NCI-H510A (cell line): Measurements from ENCODE around the gene DNAH11.
"Not testable (repeated sequence)": the region's sequence is repeated elsewhere in the genome, so short reads cannot be mapped to it uniquely, and the experiment has no call there.

ENCODE experiments used
- DNase-seq: peaks from one replicate; lab custom pipeline; 2025; lab: John Stamatoyannopoulos, UW

DNAH11 gene

GRCh38 chr7:21771906-21772610, 229.2 kb downstream of the DNAH11 start:
- no peak for DNase-seq

DNA sequence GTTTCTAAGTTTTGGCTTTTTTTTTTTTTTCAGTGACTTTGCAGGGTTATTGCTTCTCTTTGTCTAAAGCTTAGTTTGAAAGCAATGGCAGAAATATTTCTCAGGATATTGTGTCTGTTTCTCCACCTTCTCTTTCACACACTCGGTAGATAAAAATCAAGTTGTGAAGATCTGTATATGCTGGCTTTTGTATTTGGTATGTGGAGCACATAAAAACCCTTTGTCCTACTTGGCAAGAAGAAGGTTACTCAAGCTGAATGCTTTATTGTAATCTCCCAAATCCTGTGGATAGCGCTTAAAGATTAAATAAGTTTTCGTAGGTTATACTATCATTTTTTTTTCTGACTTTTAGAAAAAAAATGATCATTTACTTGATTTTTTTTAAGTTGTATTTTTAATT, 230.5 kb downstream of the DNAH11 start:
- no peak for DNase-seq

GRCh38 chr7:21777921-21778320, 235.1 kb downstream of the DNAH11 start:
- DNase-seq = no peak

GRCh38 chr7:21778953-21779352, 236.1 kb downstream of the DNAH11 start:
- no peak for DNase-seq

DNA sequence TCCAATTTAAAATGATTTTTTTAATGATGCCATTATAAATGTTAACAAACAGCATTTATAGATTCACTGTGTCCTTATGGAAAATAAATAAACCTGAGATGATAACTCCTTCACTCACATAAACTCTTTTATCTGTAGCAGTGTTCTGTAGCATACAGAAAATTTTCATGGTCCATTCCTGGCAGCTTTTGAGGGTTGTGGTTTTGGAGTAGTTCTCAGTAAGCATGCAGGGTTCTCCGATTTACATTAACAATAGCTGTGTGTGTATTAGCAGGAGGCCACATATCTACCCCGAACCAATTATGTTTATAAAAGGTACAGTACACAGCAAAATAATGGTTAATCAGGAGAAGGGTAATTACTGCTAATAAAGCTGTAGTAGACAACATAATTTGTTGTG, 240.2 kb downstream of the DNAH11 start:
- DNase-seq = no peak

GRCh38 chr7:21784989-21785388, 242.2 kb downstream of the DNAH11 start:
- no peak for DNase-seq

DNA sequence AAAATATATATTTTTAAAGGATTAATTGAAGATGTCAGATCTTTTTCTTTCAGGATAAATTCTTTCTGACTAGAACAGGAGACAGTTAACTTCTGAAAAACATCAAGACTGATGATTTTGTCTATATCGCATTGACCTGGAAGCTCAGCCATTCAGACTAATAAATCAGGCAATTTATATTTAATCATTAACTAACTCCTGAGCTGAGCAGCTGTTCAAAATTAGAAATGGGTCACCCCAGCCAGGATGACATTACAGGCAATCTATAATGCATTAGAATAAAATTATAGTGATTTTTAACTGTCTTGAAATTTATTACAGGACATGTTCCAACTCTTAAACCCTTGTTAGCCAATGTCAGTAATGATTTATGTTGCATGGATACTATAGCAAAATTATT, 263.0 kb downstream of the DNAH11 start:
- no peak for DNase-seq

DNA sequence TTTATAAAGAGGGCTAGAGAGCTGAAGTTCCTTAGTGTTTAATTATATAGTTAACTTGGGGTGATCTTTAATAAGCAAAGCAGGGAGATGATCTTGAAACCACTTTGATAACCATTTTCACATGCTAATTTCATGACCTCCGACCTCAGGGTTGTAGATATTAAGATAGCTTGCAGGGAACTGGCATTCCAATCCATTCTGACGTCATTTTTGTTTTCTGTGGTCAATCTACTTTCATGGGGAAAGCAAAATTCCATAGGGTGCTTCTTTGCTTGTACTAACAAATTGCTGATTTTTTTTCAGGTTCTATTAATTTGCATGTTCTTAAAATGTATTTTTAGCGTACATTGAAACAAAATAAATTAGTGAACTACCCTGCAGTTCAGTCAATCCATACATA, 263.5 kb downstream of the DNAH11 start:
- DNase-seq = no peak

- DNase-seq = no peak
Measured at GRCh38 chr7:21819048-21819447, 276.2 kb downstream of the DNAH11 start.

- DNase-seq = peak; percentile 22
Measured at GRCh38 chr7:21828841-21829240, 286.0 kb downstream of the DNAH11 start.

DNA sequence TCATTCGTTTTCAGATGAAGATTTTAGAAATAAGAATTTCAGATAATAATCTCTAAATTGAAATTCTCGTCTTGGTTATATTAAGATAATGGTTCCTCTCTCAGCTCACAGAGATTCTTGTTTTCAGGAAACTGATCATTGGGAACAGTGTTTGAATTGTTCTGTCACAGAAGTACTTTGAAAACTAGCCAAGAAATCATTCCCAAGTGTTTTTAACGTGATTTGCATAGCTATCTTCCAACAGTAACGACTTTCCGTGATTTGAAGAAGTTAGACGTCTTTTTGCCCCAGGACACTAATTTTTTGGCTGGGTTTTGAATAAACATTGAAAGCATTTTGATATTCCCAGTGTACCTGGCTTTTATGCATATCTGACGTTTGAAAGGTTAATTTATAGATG, 286.9 kb downstream of the DNAH11 start:
- DNase-seq = no peak

- no peak for DNase-seq
Measured at GRCh38 chr7:21844742-21845141, 301.9 kb downstream of the DNAH11 start.

- DNase-seq = no peak
Measured at GRCh38 chr7:21850531-21851285, 307.9 kb downstream of the DNAH11 start.

GRCh38 chr7:21851559-21851967, 308.7 kb downstream of the DNAH11 start:
- DNase-seq = no peak

DNA sequence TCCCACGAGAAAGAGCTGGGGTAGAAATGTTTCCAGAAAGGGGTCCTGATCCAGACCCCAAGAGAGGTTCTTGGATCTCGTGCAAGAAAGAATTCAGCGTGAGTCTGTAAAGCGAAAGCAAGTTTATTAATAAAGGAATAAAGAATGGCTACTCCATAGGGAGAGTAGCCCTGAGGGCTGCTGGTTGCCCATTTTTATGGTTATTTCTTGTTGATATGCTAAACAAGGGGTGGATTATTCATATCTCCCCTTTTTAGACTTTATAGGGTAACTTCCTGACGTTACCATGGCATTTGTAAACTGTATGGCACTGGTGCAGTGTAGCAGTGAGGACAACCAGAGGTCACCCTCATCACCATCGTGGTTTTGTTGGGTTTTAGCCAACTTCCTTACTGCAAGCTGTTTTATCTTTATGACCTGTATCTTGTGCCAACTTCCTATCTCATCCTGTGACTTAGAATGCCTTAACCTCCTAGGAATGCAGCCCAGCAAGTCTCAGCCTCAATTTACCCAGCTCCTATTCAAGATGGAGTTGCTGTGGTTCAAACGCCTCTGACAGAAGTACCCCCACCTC, 322.9 kb downstream of the DNAH11 start:
- not testable (repeated sequence) for DNase-seq

GRCh38 chr7:21866731-21867130, 323.9 kb downstream of the DNAH11 start:
- no peak for DNase-seq

- DNase-seq = no peak
Measured at GRCh38 chr7:21867226-21867625, 324.4 kb downstream of the DNAH11 start.

DNA sequence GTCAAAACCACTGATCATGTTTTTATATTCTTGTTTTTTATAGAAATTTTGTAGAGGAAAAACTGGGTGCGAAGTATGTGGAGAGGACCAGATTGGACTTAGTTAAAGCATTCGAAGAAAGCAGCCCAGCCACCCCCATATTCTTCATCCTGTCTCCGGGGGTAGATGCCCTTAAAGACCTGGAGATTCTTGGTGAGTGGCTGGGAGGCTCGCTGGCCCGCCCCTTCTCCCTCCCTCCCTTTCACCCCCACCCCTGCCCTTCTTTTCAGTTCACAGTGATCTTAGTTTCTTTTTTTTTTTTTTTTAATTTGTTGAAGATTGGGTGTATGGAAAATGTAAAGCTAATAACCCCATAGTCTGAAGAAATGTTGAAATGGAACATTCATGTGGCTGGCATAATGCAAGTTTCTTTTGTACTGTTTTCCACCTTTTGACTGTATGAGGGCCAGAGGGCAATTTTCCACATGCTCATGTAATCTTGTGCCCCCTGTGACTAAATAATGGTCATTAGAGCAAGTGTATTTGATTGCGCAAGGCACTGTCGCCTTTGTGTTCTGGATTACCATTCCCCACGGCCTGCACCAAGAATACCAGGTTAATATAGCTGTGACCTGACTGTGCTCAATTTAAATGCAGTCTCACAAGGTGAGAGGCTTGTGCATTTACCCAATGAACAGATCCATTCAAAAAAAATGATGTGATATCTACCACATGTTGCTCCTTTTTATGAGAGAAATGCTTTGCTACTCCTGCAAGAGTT, 325.2 kb downstream of the DNAH11 start:
- DNase-seq = no peak

DNA sequence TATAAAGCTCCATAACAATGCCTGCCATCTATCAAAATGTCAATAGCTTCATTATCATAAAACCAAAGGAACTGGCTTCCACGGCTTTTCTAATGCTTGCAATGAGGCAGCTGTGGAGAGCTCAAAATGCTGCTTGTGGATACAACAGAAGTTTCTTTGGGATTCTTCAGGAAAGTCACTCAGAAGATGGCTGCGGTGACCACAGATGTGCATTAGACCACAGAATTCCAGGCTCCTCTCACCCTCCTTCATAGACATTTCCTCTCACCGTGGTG, 325.7 kb downstream of the DNAH11 start:
- no peak for DNase-seq

DNA sequence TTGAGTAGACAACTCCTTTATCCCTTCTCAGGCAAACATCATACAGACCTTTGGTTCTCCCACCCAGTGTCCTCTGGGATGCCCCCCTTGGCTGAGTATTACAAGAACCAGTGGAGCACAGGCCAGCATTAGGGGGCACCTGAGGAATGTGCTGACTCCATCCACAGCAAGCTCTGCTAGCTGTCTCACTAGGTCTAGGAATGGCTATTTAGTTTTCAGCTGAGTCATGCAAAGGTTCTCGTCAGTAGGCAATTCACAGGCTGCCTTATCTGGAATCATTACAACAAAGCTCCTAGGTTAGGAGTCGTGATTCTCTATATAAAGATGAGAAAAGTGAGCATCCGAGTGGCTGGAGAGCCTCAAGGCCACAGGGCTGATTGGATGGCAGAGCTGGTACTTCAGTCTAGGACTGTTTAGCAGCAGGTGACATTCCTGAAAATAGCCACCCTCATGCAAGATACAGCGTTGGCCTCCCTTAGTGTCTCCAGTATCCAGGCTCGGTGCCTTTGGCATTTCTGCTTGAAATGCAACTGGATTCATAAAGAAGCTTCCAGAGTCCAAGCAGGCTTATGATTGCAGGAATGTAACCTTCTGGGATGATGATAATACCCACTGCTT, 327.1 kb downstream of the DNAH11 start:
- no peak for DNase-seq

DNA sequence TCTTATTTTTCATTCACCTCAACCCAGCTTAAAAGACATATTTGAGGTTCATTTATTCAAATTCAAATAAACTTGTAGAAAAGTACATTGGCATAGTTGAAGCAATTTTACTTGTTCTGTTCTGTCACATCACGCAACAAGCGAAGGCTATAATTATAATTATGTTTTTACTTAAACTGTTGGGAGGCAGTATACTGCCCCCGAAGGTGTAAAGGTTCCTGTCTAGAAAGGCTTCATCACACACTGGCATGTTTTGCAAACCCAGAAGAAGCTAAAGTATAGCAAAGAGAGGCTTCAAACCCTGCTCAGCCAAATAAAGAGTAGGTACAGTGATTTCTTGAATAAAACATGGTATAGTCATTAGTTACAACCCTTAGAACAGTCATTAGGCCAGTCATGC, 340.2 kb downstream of the DNAH11 start:
- DNase-seq = no peak

DNA sequence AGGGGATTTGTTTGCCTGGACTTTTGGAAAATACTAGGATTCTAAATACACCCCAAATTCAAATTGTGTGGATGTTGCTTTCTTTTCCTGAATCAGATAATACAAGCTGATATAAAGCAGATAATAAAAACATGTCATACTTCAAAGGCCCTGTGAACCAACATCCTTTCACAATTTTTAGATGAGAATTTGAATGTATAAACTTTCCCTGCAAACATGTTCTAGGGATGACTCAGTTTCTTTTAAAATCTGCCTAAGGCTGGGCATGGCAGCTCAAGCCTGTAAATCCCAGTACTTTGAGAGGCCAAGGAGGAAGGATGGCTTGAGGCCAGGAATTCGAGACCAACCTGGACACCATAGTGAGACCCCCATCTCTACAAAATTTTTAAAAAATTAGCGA, 340.7 kb downstream of the DNAH11 start:
- not testable (repeated sequence) for DNase-seq
